Stomach (tissue), 9 donors: ENCODE measurements around the gene PAX1. TPM values are rescaled to one million over a fixed set of nuclear protein-coding genes. Genes with fewer than 3 reads are reported as not detected.

Experiments used
- DNase-seq, 2 donors: peaks; one replicate each; pipeline versions ENCODE4 v3.0.0 to v3.0.0-alpha.2; 2013 to 2019
- H3K27ac ChIP-seq, 5 donors: fragments of 200-600 bp in 4 of 5; sonication (generic) in 4 of 5; one replicate each; pipeline ENCODE4 v1.5.1; 2013 to 2019; ENCODE audit warnings: mild to moderate bottlenecking in 1 of 5, moderate library complexity in 1 of 5
- H3K27me3 ChIP-seq, 3 donors: fragments of 200-600 bp; sonication (generic); one replicate each; pipeline ENCODE4 v1.5.1; 2017 to 2019; ENCODE audit warnings: mixed run types in 1 of 3
- H3K36me3 ChIP-seq, 4 donors: fragments of 200-600 bp; sonication (generic); 1 replicate in 3 of 4; 2 replicates in 1 of 4; pipeline ENCODE4 v1.5.1; 2016 to 2019
- H3K4me1 ChIP-seq, 4 donors: fragments of 200-600 bp; sonication (generic); one replicate each; pipeline ENCODE4 v1.5.1; 2016 to 2019
- H3K4me3 ChIP-seq, 4 donors: fragments of 200-600 bp; sonication (generic) in 3 of 4; one replicate each; pipeline ENCODE4 v1.5.1; 2016 to 2019; ENCODE audit warnings: mild to moderate bottlenecking in 1 of 4
- H3K9me3 ChIP-seq, 4 donors: fragments of 200-600 bp; sonication (generic); one replicate each; pipeline ENCODE4 v1.5.1; 2016 to 2019
- EP300 ChIP-seq: sonication (generic); formaldehyde crosslinking; IDR thresholded peaks from one replicate; pipeline ENCODE4 v1.6.1; 2017; ENCODE audit warnings: antibody characterized with exemption
- POLR2A ChIP-seq, 4 donors: fragments of 450-650 bp; IDR thresholded peaks; one replicate each; pipeline ENCODE4 v1.6.1; 2016; ENCODE audit warnings: antibody characterized with exemption in 4 of 4, control low read depth in 2 of 4, mild to moderate bottlenecking in 1 of 4, moderate library complexity in 1 of 4
- POLR2AphosphoS5 ChIP-seq, 3 donors: sonication (generic); formaldehyde crosslinking; IDR thresholded peaks; one replicate each; pipeline ENCODE4 v1.6.1; 2016; ENCODE audit warnings: antibody characterized with exemption in 3 of 3
- WGBS, 5 donors: extraction: QIAGEN DNeasy Blood & Tissue Kit in 3 of 5; methylation state at CpG; one replicate each; pipeline versions ENCODE4 v1.1.5 to v1.1.7; 2013 to 2018; 5-methylcytosine and 5-hydroxymethylcytosine counted together
- intact Hi-C: fragments of 100-400 bp; cut with DNase I; formaldehyde crosslinking; loops from one replicate; pipeline ENCODE4 v1.15.1; 2023; ENCODE audit warnings: low total_unique reads
- polyA plus RNA-seq, 3 donors: library from polyadenylated mRNA; stranded (reverse); fragments of 200-250 nt; gene quantifications; one replicate each; pipeline ENCODE4 v1.2.3, GENCODE V29; 2013
- small RNA-seq, 4 donors: library from RNA; depleted of rRNA; stranded (forward); fragments of <200 nt; gene quantifications; one replicate each; pipeline ENCODE3, GENCODE V24; 2016
- total RNA-seq, 5 donors: library from RNA; depleted of rRNA; stranded (reverse); fragments of >200 nt; gene quantifications; one replicate each; pipeline versions ENCODE4 v1.1.0 to v1.2.3, GENCODE V29; 2014 to 2016
- TF ChIP-seq, protein P1 (sequence below), 7 experiments: fragments of 450-650 bp in 4 of 7; fragments of 200-600 bp in 3 of 7; sonication (generic) in 3 of 7; IDR thresholded peaks; one replicate each; pipeline ENCODE4 v1.5.1; 2016 to 2019; ENCODE audit warnings: antibody characterized with exemption in 7 of 7, control low read depth in 2 of 7, mild to moderate bottlenecking in 1 of 7
- donor health status: healthy with polysubstance abuse.
- donor health status: Bipolar disorder and iron deficiency.
- donor health status: healthy.

PAX1 gene
- total and polyA plus RNA-seq, 8 donors = not detected

DNA sequence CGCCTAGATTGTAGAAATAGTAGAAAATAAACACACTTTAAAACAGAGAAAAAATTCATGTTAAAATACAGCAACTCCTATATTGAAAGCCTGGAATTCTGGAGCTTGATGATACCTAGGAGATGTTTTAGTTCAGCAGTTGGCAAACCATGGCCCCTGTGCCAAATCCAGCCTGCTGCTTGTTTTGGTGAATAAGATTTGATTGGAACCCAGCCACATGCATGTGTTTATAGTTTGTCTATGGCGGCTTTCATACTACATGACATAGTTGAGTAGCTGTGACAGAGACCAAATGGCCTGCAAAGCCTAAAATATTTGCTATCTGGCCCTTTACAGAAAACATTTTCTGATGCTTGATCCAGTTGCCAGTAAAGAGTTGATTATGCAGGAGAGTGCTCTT, 57.2 kb downstream of the PAX1 start:
- intact Hi-C loops = no loop called here
- H3K36me3 ChIP-seq = no peaks in the 10 kb centered on the region
- peaks cover 0 to 3% (median 0%) of the 10 kb centered on the region in 4 donors for H3K4me1 ChIP-seq
- H3K4me3 ChIP-seq = no peak overlapping the region
- TF ChIP-seq EP300 (no peak), POLR2AphosphoS5 (IDR thresholded peaks at IDR 0.05) (no peak), POLR2A (IDR thresholded peaks at IDR 0.05) (no peak)
- TF ChIP-seq, protein P1, sequence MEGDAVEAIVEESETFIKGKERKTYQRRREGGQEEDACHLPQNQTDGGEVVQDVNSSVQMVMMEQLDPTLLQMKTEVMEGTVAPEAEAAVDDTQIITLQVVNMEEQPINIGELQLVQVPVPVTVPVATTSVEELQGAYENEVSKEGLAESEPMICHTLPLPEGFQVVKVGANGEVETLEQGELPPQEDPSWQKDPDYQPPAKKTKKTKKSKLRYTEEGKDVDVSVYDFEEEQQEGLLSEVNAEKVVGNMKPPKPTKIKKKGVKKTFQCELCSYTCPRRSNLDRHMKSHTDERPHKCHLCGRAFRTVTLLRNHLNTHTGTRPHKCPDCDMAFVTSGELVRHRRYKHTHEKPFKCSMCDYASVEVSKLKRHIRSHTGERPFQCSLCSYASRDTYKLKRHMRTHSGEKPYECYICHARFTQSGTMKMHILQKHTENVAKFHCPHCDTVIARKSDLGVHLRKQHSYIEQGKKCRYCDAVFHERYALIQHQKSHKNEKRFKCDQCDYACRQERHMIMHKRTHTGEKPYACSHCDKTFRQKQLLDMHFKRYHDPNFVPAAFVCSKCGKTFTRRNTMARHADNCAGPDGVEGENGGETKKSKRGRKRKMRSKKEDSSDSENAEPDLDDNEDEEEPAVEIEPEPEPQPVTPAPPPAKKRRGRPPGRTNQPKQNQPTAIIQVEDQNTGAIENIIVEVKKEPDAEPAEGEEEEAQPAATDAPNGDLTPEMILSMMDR (IDR thresholded peaks at IDR 0.05) = no peak
- peaks cover 0 to 8% (median 6%) of the 10 kb centered on the region in 4 donors for H3K9me3 ChIP-seq
- H3K27me3 ChIP-seq = peaks cover 0 to 5% (median 4%) of the 10 kb centered on the region in 3 donors
- H3K27ac ChIP-seq = no peak overlapping the region
- DNase-seq = no peak
- WGBS, 5 donors = 66 to 85% (median 80%) methylated on average over 2 of the region's 2 CpGs

DNA sequence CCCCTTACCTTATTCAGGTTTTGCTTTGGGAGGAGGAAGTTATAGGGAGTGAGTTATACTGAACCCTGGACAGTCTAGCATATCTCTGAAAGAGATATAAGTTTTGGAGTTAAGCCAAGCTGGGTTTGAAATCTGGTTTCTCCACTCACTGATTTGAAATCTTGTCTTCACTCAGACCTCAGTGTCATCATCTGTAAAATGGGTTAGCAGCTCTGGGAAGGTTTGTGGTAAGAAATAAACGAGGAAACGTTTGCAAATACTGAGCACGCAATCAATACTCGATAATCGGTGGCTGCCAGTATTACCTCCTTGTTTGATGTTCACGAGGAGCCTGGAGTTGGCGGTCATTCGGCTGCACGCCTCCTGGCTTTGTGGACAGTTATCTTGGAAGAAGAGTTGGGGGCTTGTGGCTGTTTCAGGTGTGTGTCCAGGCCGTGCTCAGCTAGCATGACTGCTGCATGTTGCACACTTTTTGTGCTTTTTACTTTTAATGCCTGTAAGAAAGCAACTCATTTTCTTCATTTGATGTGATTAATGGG, 61.8 kb downstream of the PAX1 start:
- H3K4me3 ChIP-seq = no peak overlapping the region
- H3K27ac ChIP-seq = no peak overlapping the region
- TF ChIP-seq, protein P1 (IDR thresholded peaks at IDR 0.05) = no peak
- TF ChIP-seq EP300 (no peak), POLR2A (IDR thresholded peaks at IDR 0.05) (no peak), POLR2AphosphoS5 (IDR thresholded peaks at IDR 0.05) (no peak)
- H3K4me1 ChIP-seq = peaks cover 0 to 7% (median 0%) of the 10 kb centered on the region in 4 donors
- no peak for DNase-seq
- 61 to 74% (median 65%) methylated on average over 10 of the region's 10 CpGs for WGBS, 5 donors
- H3K27me3 ChIP-seq = peaks cover 0 to 9% (median 7%) of the 10 kb centered on the region in 3 donors
- intact Hi-C loops = no loop called here
- H3K36me3 ChIP-seq = no peaks in the 10 kb centered on the region
- H3K9me3 ChIP-seq = no peaks in the 10 kb centered on the region

DNA sequence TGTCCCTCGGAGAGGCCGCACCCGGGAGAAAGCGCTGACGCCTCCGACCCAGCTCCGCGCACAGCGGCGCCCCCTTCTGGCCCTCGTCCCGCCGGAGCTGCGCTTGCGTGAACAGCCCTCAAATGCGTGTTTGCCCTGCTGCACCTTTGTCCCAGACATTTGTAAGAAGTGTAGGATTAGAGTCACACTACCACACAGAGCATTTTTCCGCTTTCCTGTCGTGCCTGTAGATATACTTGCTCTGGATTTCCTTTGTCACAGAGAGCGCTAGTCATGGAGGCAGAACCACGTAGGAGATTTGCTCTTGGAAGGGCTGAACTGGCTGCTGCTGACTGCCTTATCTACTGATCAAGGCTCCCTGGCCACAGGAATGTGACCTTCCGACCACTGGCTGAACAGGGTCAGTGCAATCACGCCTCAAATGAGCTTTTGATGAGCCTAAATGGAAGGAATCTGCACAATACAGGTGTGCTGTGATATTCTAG, 62.3 kb downstream of the PAX1 start:
- Histone ChIP-seq H3K9me3 (no peaks in the 10 kb centered on the region), H3K4me3 (no peak overlapping the region), H3K27me3 (peaks cover 0 to 9% (median 7%) of the 10 kb centered on the region in 3 donors), H3K4me1 (peaks cover 0 to 7% (median 0%) of the 10 kb centered on the region in 4 donors), H3K27ac (no peak overlapping the region), H3K36me3 (no peaks in the 10 kb centered on the region)
- DNase-seq = peak in 1 of 2 donors; percentile 67
- intact Hi-C loops = no loop called here
- WGBS, 5 donors = 3 to 6% (median 4%) methylated on average over 22 of the region's 22 CpGs
- TF ChIP-seq POLR2AphosphoS5 (IDR thresholded peaks at IDR 0.05) = no peak
- TF ChIP-seq EP300 = no peak
- TF ChIP-seq, protein P1 (IDR thresholded peaks at IDR 0.05) = no peak
- TF ChIP-seq POLR2A (IDR thresholded peaks at IDR 0.05) = no peak

Small RNA genes lying within 50 kb of the gene (small RNA-seq; reads per million reads assigned to genes)
- gene RPL41P1 = 0 reads per million in 4 donors

Other genes with a start within 250 kb of the PAX1 start
- 1 to 10 TPM in 2 of 5 donors, under 1 TPM in 2, not detected in 1; 0.18 to 4.8 (median 1.3) TPM for gene NKX2-2, start 191.6 kb upstream of the PAX1 start, total RNA-seq
- 1 to 10 TPM in 2 of 3 donors, under 1 TPM in 1; 0.18 to 1.8 (median 1.4) TPM for gene NKX2-2, start 191.6 kb upstream of the PAX1 start, polyA plus RNA-seq